Stimulated activated memory B cell treated with anti-CD40 and anti-IgM and Interleukin-4, amounts not matched to agents 10 μg/mL and 1 μg/mL and 100 μg/mL, for 72 hours (primary cell): Measurements from ENCODE around the gene RNF141.

ENCODE experiments used
- ATAC-seq: fragments of 150-1000 bp; cut with Tn5 transposase; 2 replicates; pipeline ENCODE4 v1.10.0; 2021
- H3K27ac Mint-ChIP-seq: one replicate; pipeline ENCODE4 v1.8.0; 2022; ENCODE audit warnings: mild to moderate bottlenecking, mixed read lengths
- H3K27me3 Mint-ChIP-seq: one replicate; pipeline ENCODE4 v1.8.0; 2022; ENCODE audit warnings: mixed read lengths
- H3K36me3 Mint-ChIP-seq: one replicate; pipeline ENCODE4 v1.8.0; 2022; ENCODE audit warnings: mixed read lengths
- H3K4me1 Mint-ChIP-seq: one replicate; pipeline ENCODE4 v1.8.0; 2022; ENCODE audit warnings: mixed read lengths
- H3K4me3 Mint-ChIP-seq: one replicate; pipeline ENCODE4 v1.8.0; 2022; ENCODE audit warnings: mild to moderate bottlenecking, moderate library complexity, mixed read lengths
- H3K9me3 Mint-ChIP-seq: one replicate; pipeline ENCODE4 v1.8.0; 2022; ENCODE audit warnings: mixed read lengths

The RNF141 gene

DNA sequence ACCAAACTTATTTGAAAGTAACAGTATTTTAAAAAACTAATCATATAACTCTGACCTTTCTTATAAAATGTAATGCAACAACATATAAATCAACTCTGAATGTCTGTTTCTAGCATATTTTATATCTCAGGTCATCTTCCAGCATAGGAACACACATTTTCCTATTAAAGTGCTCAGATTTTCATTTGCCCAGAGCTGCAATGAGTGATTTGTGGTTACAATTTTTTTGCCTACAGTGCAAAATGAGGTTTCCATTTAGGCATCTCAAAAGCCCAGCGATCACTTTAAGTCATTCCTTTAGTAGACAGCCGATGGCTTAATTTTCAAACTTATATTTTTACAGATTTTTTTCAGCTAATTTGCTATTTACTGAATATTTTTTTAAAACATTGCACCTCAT is 26.5 kb upstream of the RNF141 start:
- Mint-ChIP-seq H3K36me3 (no peaks in the 10 kb centered on the region), H3K27ac (no peak overlapping the region), H3K4me3 (no peak overlapping the region), H3K9me3 (no peaks in the 10 kb centered on the region), H3K4me1 (peaks cover 62% of the 10 kb centered on the region), H3K27me3 (no peaks in the 10 kb centered on the region)
- no peak for ATAC-seq

DNA sequence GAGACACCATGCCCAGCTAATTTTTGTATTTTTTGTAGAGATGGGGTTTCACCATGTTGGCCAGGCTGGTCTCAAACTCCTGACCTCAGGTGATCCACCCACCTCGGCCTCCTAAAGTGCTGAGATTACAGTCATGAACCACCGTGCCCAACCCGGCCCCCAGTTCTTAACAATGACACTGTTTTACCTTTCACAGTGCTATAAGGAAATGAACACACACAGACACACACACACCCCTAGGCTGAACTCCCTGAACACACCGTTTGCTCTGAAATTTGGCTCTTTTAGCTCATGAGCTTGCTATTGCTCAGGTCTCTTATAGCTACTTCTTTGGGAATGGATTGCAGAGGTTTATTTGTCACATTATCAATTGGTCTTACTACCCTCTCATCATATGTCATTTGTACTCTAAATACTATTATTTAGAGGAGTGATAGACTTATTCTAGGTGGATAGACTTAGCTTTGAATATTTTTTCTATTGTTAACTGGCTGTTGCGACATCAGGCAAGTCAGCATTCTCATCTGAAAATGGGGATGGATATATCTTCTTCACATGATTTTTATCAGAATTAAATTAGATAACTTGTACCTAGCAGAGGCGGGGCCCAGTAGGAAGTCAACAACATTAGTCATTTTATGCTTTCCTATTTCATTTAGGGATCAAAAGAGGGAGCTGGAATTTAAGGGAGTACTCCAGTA is 25.4 kb upstream of the RNF141 start:
- no peak for ATAC-seq
- H3K9me3 Mint-ChIP-seq = no peaks in the 10 kb centered on the region
- peaks cover 55% of the 10 kb centered on the region for H3K4me1 Mint-ChIP-seq
- no peaks in the 10 kb centered on the region for H3K27me3 Mint-ChIP-seq
- peak overlapping the region; percentile 62 for H3K27ac Mint-ChIP-seq
- no peak overlapping the region for H3K4me3 Mint-ChIP-seq
- H3K36me3 Mint-ChIP-seq = no peaks in the 10 kb centered on the region

- no peaks in the 10 kb centered on the region for H3K9me3 Mint-ChIP-seq
- peaks cover 59% of the 10 kb centered on the region for H3K4me1 Mint-ChIP-seq
- no peaks in the 10 kb centered on the region for H3K27me3 Mint-ChIP-seq
- no peak for ATAC-seq
- no peaks in the 10 kb centered on the region for H3K36me3 Mint-ChIP-seq
- H3K27ac Mint-ChIP-seq = peak overlapping the region; percentile 62
- H3K4me3 Mint-ChIP-seq = no peak overlapping the region
These were observed 24.5 kb upstream of the RNF141 start for GRCh38 chr11:10565493-10565892.

DNA sequence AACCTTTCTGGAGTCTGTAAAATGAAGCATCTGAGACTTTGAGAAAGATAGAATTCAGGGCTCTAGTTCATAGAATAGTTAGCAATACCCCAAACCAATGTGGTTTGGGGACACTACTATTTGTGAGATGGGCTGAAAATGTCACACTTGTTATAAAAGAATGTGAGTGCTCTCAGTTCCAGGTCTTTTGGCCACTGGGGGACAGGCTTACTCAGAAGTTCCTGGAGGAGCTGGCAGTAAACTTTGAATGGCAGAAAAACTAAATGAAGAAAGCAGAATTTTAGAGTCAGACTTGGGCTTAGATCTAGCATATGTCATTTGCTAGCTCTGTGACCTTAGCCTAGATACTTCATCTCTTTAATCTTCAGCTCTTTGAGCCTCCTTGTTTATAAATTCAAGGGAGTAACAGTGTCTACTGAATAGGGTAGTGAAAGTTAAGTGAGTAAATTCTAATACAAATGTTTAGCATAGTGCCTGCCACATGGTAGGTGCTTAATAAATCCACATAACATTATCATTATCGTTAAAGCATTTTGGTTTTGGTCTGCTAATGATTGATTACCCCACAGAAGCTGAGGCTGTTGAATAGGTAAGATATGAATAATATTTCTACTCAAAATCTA is 23.8 kb upstream of the RNF141 start:
- no peaks in the 10 kb centered on the region for H3K27me3 Mint-ChIP-seq
- H3K4me3 Mint-ChIP-seq = no peak overlapping the region
- peak; percentile 68 for ATAC-seq
- H3K27ac Mint-ChIP-seq = peak overlapping the region; percentile 66
- H3K36me3 Mint-ChIP-seq = no peaks in the 10 kb centered on the region
- peaks cover 57% of the 10 kb centered on the region for H3K4me1 Mint-ChIP-seq
- no peaks in the 10 kb centered on the region for H3K9me3 Mint-ChIP-seq

GRCh38 chr11:10564030-10564429 is 23.0 kb upstream of the RNF141 start:
- Mint-ChIP-seq H3K27ac (peak overlapping the region; percentile 66), H3K4me3 (no peak overlapping the region), H3K9me3 (no peaks in the 10 kb centered on the region)

DNA sequence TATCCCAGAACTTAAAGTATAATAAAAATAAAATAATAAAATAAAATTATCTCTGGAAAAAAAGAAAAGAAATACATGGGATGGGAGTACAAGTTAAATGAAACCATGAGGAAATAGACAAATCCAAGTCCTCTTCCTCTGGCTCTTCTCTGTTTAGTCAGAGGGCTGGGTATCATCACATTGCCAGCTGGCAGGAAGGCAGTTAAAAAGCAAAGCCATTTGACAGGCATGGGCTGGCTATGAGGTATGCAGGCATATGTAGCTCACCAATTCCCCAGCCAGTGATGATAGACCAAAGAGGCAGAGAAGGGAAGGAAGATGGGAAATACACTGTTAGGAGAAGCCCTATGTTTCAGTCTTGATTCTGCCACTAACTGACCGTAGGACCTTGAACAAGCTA is 21.0 kb upstream of the RNF141 start:
- H3K36me3 Mint-ChIP-seq = peaks cover 7% of the 10 kb centered on the region
- no peak overlapping the region for H3K4me3 Mint-ChIP-seq
- no peak for ATAC-seq
- H3K4me1 Mint-ChIP-seq = peaks cover 46% of the 10 kb centered on the region
- no peaks in the 10 kb centered on the region for H3K9me3 Mint-ChIP-seq
- peak overlapping the region; percentile 38 for H3K27ac Mint-ChIP-seq
- no peaks in the 10 kb centered on the region for H3K27me3 Mint-ChIP-seq

More at GRCh38 chr11:10564030-10564429, 23.0 kb upstream of the RNF141 start:
- H3K27me3 Mint-ChIP-seq = no peaks in the 10 kb centered on the region
- peaks cover 52% of the 10 kb centered on the region for H3K4me1 Mint-ChIP-seq
- ATAC-seq = no peak
- H3K36me3 Mint-ChIP-seq = peaks cover 7% of the 10 kb centered on the region

DNA sequence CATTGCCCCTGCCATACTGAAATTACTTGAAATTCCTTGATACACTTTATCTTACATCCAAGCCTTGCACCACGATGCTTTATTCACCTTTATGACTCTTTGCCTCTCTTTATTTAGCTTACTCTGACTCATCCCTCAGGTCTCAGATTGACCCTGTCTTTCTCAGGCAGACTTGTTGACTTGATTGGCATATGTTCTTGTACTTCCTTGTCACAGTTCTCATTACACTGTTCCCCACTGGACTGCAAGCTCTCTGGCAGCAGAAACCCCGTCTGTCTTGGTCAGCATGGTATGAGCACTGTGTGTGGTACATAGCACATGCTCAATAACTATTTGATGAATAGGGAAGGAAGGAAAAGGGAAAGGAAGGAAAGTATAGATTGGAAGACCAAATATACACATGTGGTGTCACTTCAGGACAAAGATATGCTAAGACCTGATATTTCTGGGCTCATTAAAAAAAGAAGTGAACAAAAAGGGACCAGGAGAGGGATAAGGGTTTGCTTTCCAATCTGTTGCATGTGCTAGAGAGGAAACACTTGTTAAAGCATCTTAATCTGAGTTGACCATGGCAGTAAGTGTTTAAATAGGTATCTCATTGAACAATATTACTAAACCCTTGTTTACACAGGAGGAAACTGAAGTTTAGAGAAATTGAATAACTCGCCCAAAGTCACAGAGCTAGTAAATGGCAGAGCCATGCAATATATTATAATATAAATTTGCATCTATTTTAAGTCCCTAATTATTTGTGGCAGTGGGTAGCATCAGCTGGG is 20.2 kb upstream of the RNF141 start:
- Mint-ChIP-seq H3K4me1 (peaks cover 48% of the 10 kb centered on the region), H3K9me3 (no peaks in the 10 kb centered on the region), H3K27ac (no peak overlapping the region), H3K36me3 (peaks cover 7% of the 10 kb centered on the region), H3K4me3 (no peak overlapping the region), H3K27me3 (no peaks in the 10 kb centered on the region)
- ATAC-seq = no peak

DNA sequence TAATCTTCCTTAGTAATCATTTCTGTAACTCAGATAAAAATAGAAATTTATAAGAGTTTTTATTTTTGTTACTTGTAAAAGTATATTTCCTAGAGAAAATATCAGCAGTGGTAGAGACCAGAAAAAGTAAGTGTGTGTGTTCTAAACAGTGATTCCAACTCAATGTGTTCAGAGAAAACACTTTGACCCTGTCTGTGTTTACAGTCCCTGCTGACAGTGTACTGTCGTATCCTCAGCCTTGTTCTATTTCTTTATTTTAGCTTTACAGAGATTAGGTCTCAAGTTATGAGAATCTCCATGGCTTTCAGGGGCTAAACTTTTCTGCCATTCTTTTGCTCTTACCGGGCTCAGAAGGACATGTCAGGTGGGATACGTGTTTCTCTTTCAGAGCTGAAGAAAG is 17.3 kb upstream of the RNF141 start:
- Mint-ChIP-seq H3K4me3 (no peak overlapping the region), H3K9me3 (no peaks in the 10 kb centered on the region), H3K27ac (no peak overlapping the region), H3K36me3 (peaks cover 7% of the 10 kb centered on the region), H3K27me3 (no peaks in the 10 kb centered on the region), H3K4me1 (peaks cover 30% of the 10 kb centered on the region)
- no peak for ATAC-seq

DNA sequence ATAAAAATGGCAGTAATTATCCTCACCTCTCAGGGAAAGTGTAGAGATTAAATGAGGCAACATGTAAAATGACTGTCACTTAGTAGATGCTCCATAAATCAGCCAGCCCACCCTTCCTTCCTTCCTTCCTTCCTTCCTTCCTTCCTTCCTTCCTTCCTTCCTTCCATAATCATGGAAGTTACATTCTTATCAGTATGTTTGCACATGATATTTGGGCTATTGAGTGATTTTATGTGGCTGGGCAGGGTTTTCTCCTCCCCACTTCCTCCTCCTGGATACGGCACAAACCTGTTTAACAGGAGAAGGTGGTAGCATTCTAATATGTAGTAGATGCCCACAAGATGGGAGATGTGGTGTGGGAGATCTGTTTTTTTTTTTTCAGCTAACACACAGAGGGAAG is 15.6 kb upstream of the RNF141 start:
- Mint-ChIP-seq H3K4me3 (no peak overlapping the region), H3K9me3 (peaks cover 3% of the 10 kb centered on the region), H3K27ac (peak overlapping the region; percentile 3), H3K36me3 (peaks cover 15% of the 10 kb centered on the region), H3K27me3 (no peaks in the 10 kb centered on the region), H3K4me1 (peaks cover 30% of the 10 kb centered on the region)
- ATAC-seq = no peak

DNA sequence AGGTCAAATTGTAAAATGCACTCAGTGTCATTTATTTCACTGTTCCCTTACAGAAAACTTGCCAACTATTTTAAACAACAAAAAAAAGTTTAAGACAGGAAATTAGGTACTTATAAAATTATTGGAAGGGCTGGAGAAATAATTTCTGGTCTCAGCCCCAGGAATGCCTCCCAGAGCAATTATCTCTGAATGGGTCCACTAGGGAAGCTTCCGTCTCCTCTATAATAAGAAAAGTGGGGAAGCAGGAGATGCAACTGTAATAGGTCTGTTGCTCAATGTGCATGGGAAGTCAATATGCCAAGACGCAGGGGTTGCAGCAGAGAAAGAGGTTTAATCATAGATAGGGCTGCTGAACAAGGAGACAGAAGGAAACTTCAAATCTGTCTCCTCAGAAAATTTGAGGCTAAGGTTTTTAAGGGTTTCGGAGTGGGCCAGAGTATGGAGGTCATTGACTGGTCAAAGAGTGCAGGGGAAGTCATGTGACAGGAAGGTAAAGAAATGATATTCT is 10.9 kb upstream of the RNF141 start:
- H3K4me1 Mint-ChIP-seq = peaks cover 35% of the 10 kb centered on the region
- ATAC-seq = no peak
- H3K4me3 Mint-ChIP-seq = no peak overlapping the region
- no peaks in the 10 kb centered on the region for H3K27me3 Mint-ChIP-seq
- H3K27ac Mint-ChIP-seq = no peak overlapping the region
- peaks cover 3% of the 10 kb centered on the region for H3K9me3 Mint-ChIP-seq
- H3K36me3 Mint-ChIP-seq = peaks cover 11% of the 10 kb centered on the region

GRCh38 chr11:10551290-10551592 is 10.3 kb upstream of the RNF141 start:
- peaks cover 3% of the 10 kb centered on the region for H3K9me3 Mint-ChIP-seq
- ATAC-seq = no peak
- peaks cover 11% of the 10 kb centered on the region for H3K36me3 Mint-ChIP-seq
- peaks cover 28% of the 10 kb centered on the region for H3K4me1 Mint-ChIP-seq
- no peak overlapping the region for H3K27ac Mint-ChIP-seq
- no peak overlapping the region for H3K4me3 Mint-ChIP-seq
- H3K27me3 Mint-ChIP-seq = no peaks in the 10 kb centered on the region

- no peaks in the 10 kb centered on the region for H3K27me3 Mint-ChIP-seq
- peaks cover 3% of the 10 kb centered on the region for H3K9me3 Mint-ChIP-seq
- ATAC-seq = no peak
- H3K4me1 Mint-ChIP-seq = peaks cover 27% of the 10 kb centered on the region
- peaks cover 11% of the 10 kb centered on the region for H3K36me3 Mint-ChIP-seq
- H3K27ac Mint-ChIP-seq = no peak overlapping the region
- H3K4me3 Mint-ChIP-seq = no peak overlapping the region
These were observed 9.7 kb upstream of the RNF141 start for GRCh38 chr11:10550503-10551289.

DNA sequence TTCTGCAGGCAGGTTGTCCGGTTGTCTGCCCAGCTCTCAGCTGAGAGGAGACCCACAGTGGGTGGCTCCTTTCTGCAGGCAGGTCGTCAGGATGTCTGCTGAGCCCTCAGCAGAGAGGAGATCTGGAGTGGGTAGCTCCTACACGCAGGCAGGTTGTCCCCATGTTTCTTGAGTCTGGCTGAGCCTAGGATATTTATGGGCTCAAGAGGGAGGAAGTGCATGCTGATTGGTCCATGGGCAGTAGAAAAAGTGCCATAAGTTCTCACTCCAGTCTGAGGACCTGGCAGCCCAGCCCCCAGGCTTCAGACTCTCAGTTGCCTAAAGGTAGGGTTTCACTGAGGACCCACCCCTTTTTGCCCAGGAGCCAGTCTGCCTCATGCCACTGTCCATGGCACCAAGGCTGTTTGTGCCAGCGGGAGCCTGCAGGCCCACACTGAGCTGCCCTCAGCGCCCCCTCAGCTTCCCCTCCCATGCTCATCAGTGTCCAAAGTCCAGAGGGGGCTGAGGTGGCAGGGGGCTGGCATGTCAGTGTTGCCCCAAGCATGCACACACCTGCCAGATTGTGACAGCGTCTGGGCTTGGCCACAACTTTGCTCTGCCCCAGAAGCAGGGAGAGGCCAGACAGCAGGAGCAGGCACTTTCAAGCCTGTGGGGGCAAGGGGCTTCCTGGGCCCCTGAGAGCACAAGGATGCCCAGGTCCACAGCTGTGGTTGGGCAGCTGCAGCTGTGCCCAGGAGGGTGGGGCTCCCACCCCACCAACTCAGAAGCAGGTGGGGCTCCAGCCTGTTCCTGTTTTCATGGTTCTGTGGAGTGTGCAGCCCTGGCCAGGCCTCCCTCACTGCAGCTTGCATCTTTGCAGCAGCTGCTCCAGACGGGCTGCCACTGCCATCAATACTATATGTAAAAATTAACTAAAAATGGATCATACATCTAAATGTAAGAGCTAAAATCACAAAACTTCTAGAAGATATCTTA is 3.8 kb upstream of the RNF141 start:
- peak; percentile 75 for ATAC-seq
- H3K4me1 Mint-ChIP-seq = peaks cover 38% of the 10 kb centered on the region
- H3K4me3 Mint-ChIP-seq = peak overlapping the region; percentile 26
- no peaks in the 10 kb centered on the region for H3K27me3 Mint-ChIP-seq
- H3K9me3 Mint-ChIP-seq = no peaks in the 10 kb centered on the region
- H3K36me3 Mint-ChIP-seq = peaks cover 8% of the 10 kb centered on the region
- peak overlapping the region; percentile 80 for H3K27ac Mint-ChIP-seq

- H3K27me3 Mint-ChIP-seq = no peaks in the 10 kb centered on the region
- peaks cover 46% of the 10 kb centered on the region for H3K4me1 Mint-ChIP-seq
- no peak overlapping the region for H3K4me3 Mint-ChIP-seq
- peak overlapping the region; percentile 80 for H3K27ac Mint-ChIP-seq
- no peaks in the 10 kb centered on the region for H3K9me3 Mint-ChIP-seq
- ATAC-seq = no peak
- H3K36me3 Mint-ChIP-seq = peaks cover 8% of the 10 kb centered on the region
These were observed 2.8 kb upstream of the RNF141 start for GRCh38 chr11:10543782-10544181.
